Glutamatergic neuron (in vitro differentiated cells): ENCODE results near the gene TACC2. TPM values are rescaled to one million over a fixed set of nuclear protein-coding genes. Genes with fewer than 3 reads are reported as not detected.

Source experiments
- DNase-seq: peaks from one replicate; pipeline ENCODE4 v3.0.0; 2022
- H3K27ac Mint-ChIP-seq: one replicate; pipeline ENCODE4 v1.8.0; 2020; ENCODE audit warnings: mild to moderate bottlenecking, mixed read lengths, inconsistent platforms; ENCODE audit not compliant: unreplicated experiment
- H3K27me3 Mint-ChIP-seq: one replicate; pipeline ENCODE4 v1.8.0; 2020; ENCODE audit warnings: mild to moderate bottlenecking, moderate library complexity, mixed read lengths, inconsistent platforms; ENCODE audit not compliant: unreplicated experiment
- H3K36me3 Mint-ChIP-seq: one replicate; pipeline ENCODE4 v1.8.0; 2020; ENCODE audit warnings: mild to moderate bottlenecking, mixed read lengths, inconsistent platforms; ENCODE audit not compliant: unreplicated experiment
- H3K4me1 Mint-ChIP-seq: one replicate; pipeline ENCODE4 v1.8.0; 2020; ENCODE audit warnings: mild to moderate bottlenecking, low read depth, mixed read lengths, inconsistent platforms; ENCODE audit not compliant: unreplicated experiment
- H3K4me3 Mint-ChIP-seq: one replicate; pipeline ENCODE4 v1.8.0; 2020; ENCODE audit warnings: mild to moderate bottlenecking, mixed read lengths, inconsistent platforms; ENCODE audit not compliant: unreplicated experiment
- H3K9me3 Mint-ChIP-seq: one replicate; pipeline ENCODE4 v1.8.0; 2020; ENCODE audit warnings: mild to moderate bottlenecking, moderate library complexity, mixed read lengths, inconsistent platforms; ENCODE audit not compliant: unreplicated experiment
- total RNA-seq: library from RNA; stranded (reverse); fragmentation: NEBNext Ultra II Directional; extraction: Animal tissue kit (Norgen Biotek cat#: 25700); gene quantifications from one replicate; pipeline ENCODE4 v1.2.1, GENCODE V29; 2021; ENCODE audit not compliant: unreplicated experiment
- TF ChIP-seq, protein P1 (sequence below): fragments of 200-600 bp; sonication (generic); IDR thresholded peaks from one replicate; pipeline ENCODE4 v1.5.0; 2021; ENCODE audit not compliant: partially characterized antibody, unreplicated experiment

The TACC2 gene
- total RNA-seq, 1 donor from 2014 or later: 499 TPM

- H3K27ac Mint-ChIP-seq: no peak overlapping the region
- H3K4me1 Mint-ChIP-seq: peaks cover 11% of the 10 kb centered on the region
- no peak overlapping the region for H3K4me3 Mint-ChIP-seq
- TF ChIP-seq, protein P1, sequence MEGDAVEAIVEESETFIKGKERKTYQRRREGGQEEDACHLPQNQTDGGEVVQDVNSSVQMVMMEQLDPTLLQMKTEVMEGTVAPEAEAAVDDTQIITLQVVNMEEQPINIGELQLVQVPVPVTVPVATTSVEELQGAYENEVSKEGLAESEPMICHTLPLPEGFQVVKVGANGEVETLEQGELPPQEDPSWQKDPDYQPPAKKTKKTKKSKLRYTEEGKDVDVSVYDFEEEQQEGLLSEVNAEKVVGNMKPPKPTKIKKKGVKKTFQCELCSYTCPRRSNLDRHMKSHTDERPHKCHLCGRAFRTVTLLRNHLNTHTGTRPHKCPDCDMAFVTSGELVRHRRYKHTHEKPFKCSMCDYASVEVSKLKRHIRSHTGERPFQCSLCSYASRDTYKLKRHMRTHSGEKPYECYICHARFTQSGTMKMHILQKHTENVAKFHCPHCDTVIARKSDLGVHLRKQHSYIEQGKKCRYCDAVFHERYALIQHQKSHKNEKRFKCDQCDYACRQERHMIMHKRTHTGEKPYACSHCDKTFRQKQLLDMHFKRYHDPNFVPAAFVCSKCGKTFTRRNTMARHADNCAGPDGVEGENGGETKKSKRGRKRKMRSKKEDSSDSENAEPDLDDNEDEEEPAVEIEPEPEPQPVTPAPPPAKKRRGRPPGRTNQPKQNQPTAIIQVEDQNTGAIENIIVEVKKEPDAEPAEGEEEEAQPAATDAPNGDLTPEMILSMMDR: no peak
- peaks cover 6% of the 10 kb centered on the region for H3K36me3 Mint-ChIP-seq
- H3K9me3 Mint-ChIP-seq: peaks cover 1% of the 10 kb centered on the region
- peaks cover 5% of the 10 kb centered on the region for H3K27me3 Mint-ChIP-seq
- no peak for DNase-seq
Measured at GRCh38 chr10:122298206-122298597, 309.2 kb downstream of the TACC2 start.

DNA sequence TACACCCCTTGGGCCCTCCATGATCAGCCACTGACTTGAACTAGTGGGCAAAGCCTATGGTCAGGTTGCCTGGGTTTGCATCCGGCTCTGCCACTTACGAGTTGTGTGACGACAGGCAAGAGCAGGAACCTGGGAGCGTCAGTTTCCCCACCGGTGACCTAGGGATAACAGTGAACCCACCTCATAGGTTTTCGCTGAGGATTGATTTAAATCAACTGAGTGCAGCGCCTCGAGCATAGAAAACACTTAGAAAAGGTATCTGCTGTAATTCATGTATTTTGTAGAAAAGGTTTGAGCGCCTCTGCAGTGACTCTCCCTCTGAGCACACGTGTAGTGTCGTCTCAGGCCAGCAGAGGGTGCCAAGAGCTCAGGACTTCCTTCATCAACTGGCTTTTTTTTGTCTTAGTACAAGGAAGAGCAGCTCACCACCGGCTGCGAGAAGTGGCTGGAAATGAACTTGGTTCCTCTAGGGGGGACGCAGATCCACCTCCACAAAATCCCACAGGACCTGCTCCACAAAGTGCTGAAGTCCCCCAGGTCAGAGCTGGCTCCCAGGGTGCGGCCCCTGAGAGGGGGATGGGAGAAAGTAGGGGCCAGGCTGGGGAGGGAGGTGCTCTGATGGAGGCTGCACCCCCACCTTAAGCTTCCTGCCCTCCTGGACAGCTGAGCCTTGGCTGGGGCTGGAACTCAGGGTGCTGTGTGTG is 309.8 kb downstream of the TACC2 start:
- no peak overlapping the region for H3K4me3 Mint-ChIP-seq

GRCh38 chr10:122299423-122300075 is 310.6 kb downstream of the TACC2 start:
- Mint-ChIP-seq H3K4me3 (no peak overlapping the region), H3K9me3 (peaks cover 5% of the 10 kb centered on the region), H3K27ac (no peak overlapping the region), H3K36me3 (peaks cover 6% of the 10 kb centered on the region), H3K4me1 (peaks cover 11% of the 10 kb centered on the region), H3K27me3 (peaks cover 3% of the 10 kb centered on the region)
- TF ChIP-seq, protein P1: no peak
- no peak for DNase-seq

More for the DNA sequence above, 309.8 kb downstream of the TACC2 start:
- Mint-ChIP-seq H3K4me1 (peaks cover 11% of the 10 kb centered on the region), H3K9me3 (peaks cover 1% of the 10 kb centered on the region), H3K36me3 (peaks cover 6% of the 10 kb centered on the region), H3K27me3 (peaks cover 3% of the 10 kb centered on the region), H3K27ac (no peak overlapping the region)
- TF ChIP-seq, protein P1: peak; percentile 89
- peak; percentile 80 for DNase-seq

GRCh38 chr10:122301055-122301810 is 312.3 kb downstream of the TACC2 start:
- Mint-ChIP-seq H3K27ac (no peak overlapping the region), H3K36me3 (peaks cover 12% of the 10 kb centered on the region), H3K4me3 (no peak overlapping the region), H3K27me3 (peaks cover 5% of the 10 kb centered on the region), H3K4me1 (peaks cover 3% of the 10 kb centered on the region), H3K9me3 (peaks cover 8% of the 10 kb centered on the region)
- no peak for DNase-seq
- TF ChIP-seq, protein P1: no peak
